HEK293T (cell line): ENCODE measurements around the gene MAS1L.

Experiments
- CTCF ChIA-PET: fragments of 350-600 bp; formaldehyde crosslinking; extraction: SDS; loops from one replicate; lab custom pipeline; 2021; ENCODE audit warnings: antibody characterized with exemption, inconsistent platforms; lab: Yijun Ruan, JAX
- POLR2A ChIA-PET: fragments of 350-600 bp; formaldehyde crosslinking; extraction: SDS; loops from one replicate; lab custom pipeline; 2020; ENCODE audit warnings: antibody characterized with exemption, inconsistent platforms; lab: Yijun Ruan, JAX
- DNase-seq: peaks from one replicate; pipeline ENCODE4 v3.0.0; 2012; ENCODE audit warnings: mixed read lengths; ENCODE audit errors: extremely low spot score
- ARNT ChIP-seq: fragments of 450-650 bp; IDR thresholded peaks from 2 replicates; pipeline ENCODE4 v1.6.1; 2017; ENCODE audit warnings: mild to moderate bottlenecking
- BHLHE40 ChIP-seq: fragments of 450-650 bp; IDR thresholded peaks from 2 replicates; pipeline ENCODE4 v1.6.1; 2016; ENCODE audit warnings: mild to moderate bottlenecking, moderate library complexity, borderline replicate concordance
- CTBP1 ChIP-seq: fragments of 450-650 bp; IDR thresholded peaks from 2 replicates; pipeline ENCODE4 v1.6.1; 2016; ENCODE audit warnings: borderline replicate concordance
- ELF4 ChIP-seq: fragments of 450-650 bp; IDR thresholded peaks from 2 replicates; pipeline ENCODE4 v1.6.1; 2017; ENCODE audit warnings: antibody characterized with exemption
- FOXA1 ChIP-seq: fragments of 450-650 bp; IDR thresholded peaks from 2 replicates; pipeline ENCODE4 v1.6.1; 2016; ENCODE audit warnings: mild to moderate bottlenecking
- FOXK2 ChIP-seq: fragments of 450-650 bp; IDR thresholded peaks from 2 replicates; pipeline ENCODE4 v1.6.1; 2016; ENCODE audit warnings: mild to moderate bottlenecking
- FOXM1 ChIP-seq: fragments of 450-650 bp; IDR thresholded peaks from 2 replicates; pipeline ENCODE4 v1.6.1; 2017; ENCODE audit warnings: mild to moderate bottlenecking, borderline replicate concordance
- HDGF ChIP-seq: fragments of 450-650 bp; IDR thresholded peaks from 2 replicates; pipeline ENCODE4 v1.6.1; 2017; ENCODE audit warnings: antibody characterized with exemption, borderline replicate concordance
- L3MBTL2 ChIP-seq: fragments of 450-650 bp; conservative IDR thresholded peaks from 2 replicates; pipeline ENCODE4 v1.6.1; 2016; ENCODE audit warnings: mild to moderate bottlenecking
- LEF1 ChIP-seq: fragments of 450-650 bp; IDR thresholded peaks from 2 replicates; pipeline ENCODE4 v1.6.1; 2017; ENCODE audit warnings: mild to moderate bottlenecking, borderline replicate concordance
- NFRKB ChIP-seq: fragments of 450-650 bp; IDR thresholded peaks from 2 replicates; pipeline ENCODE4 v1.6.1; 2016; ENCODE audit warnings: mild to moderate bottlenecking, moderate library complexity
- PKNOX1 ChIP-seq: fragments of 450-650 bp; IDR thresholded peaks from 2 replicates; pipeline ENCODE4 v1.6.1; 2016
- SP1 ChIP-seq: fragments of 450-650 bp; IDR thresholded peaks from 2 replicates; pipeline ENCODE4 v1.6.1; 2017
- SUZ12 ChIP-seq: fragments of 450-650 bp; IDR thresholded peaks from 2 replicates; pipeline ENCODE4 v1.6.1; 2016; ENCODE audit warnings: mild to moderate bottlenecking
- TARDBP ChIP-seq: fragments of 450-650 bp; IDR thresholded peaks from 2 replicates; pipeline ENCODE4 v1.6.1; 2016
- ZNF384 ChIP-seq: fragments of 450-650 bp; IDR thresholded peaks from 2 replicates; pipeline ENCODE4 v1.6.1; 2016

MAS1L gene

DNA sequence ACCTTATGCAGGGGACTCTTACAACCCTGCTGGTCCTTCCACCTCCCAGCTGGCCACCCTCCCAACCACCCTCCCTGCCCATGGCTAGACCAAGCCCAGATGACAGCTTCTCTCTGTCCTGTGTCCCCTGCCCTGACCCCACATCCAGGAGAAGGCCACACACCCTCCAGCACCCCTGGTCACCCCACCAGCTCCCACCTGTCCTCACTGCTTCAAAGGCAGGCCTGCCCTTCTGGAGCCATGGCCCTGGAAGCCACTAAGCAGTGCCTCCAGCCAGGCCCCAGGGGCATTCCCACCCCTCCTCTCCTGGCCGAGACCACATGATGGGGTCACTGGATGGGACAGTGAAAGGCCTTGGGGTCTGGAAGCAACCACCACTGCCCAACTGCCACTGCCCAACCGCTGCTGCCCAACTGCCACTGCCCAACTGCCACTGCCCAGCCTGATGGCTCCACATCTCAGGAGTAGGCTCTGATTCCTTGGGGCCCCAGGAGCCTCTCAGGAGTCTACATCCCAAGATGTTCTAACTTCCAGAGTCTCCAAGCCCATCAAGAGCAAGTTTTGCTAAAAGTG is 41.3 kb upstream of the MAS1L start:
- DNase-seq: no peak
- ChIA-PET CTCF (no interaction called here), POLR2A (no interaction called here)
- no peak for TF ChIP-seq ARNT
- no peak for TF ChIP-seq TARDBP
- no peak for TF ChIP-seq LEF1
- no peak for TF ChIP-seq SP1
- TF ChIP-seq FOXA1: no peak
- TF ChIP-seq PKNOX1: no peak
- TF ChIP-seq CTBP1: no peak
- no peak for TF ChIP-seq NFRKB
- TF ChIP-seq SUZ12: no peak
- TF ChIP-seq ZNF384: no peak
- no peak for TF ChIP-seq FOXM1
- no peak for TF ChIP-seq BHLHE40
- no peak for TF ChIP-seq L3MBTL2
- TF ChIP-seq ELF4: no peak
- TF ChIP-seq FOXK2: no peak
- TF ChIP-seq HDGF: no peak

DNA sequence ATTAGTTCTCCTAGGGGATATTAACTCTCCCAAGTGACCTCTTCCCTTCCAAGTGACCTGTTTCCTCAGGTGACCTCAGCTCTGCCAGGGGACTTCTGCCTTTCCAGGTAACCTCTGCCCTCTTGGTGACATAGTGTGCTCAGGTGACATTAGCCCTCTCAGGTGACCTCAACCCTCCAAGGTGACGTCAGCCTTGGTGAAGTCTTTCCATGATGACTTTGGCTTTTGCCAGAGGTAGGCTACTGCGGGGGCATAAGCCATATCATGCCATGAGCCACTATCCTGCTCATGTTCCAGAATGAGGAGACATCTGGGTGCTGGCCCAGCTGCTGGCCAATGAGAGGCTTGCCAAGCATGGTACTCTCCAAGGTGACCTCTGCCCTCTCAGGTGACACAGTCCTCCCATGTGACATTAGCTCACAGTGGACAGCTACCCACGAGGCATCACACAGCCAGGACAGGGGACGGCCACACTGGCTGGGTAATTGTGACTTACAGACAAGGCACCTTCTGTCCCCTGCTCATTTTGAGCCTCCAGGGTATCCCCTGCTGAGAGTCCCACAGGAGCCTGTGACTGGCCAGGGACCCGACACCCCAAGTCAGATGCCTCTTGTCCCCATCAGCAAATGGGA is 40.7 kb upstream of the MAS1L start:
- TF ChIP-seq TARDBP (no peak), HDGF (no peak), CTBP1 (no peak), FOXK2 (no peak), BHLHE40 (no peak), PKNOX1 (no peak), L3MBTL2 (no peak), FOXA1 (no peak), ARNT (no peak), ZNF384 (no peak), FOXM1 (no peak), LEF1 (no peak), NFRKB (no peak), SUZ12 (no peak)
- POLR2A ChIA-PET: no interaction called here
- DNase-seq: no peak
- CTCF ChIA-PET: no interaction called here

- CTCF ChIA-PET: no interaction called here
- DNase-seq: no peak
- POLR2A ChIA-PET: no interaction called here
- no peak for TF ChIP-seq SP1
Measured at GRCh38 chr6:29527564-29527963, 39.8 kb upstream of the MAS1L start.

- no peak for TF ChIP-seq TARDBP
- no peak for TF ChIP-seq LEF1
- TF ChIP-seq SP1: no peak
- TF ChIP-seq SUZ12: no peak
- no peak for DNase-seq
- ChIA-PET CTCF (no interaction called here), POLR2A (no interaction called here)
Measured at GRCh38 chr6:29527126-29527525, 39.4 kb upstream of the MAS1L start.

- no peak for TF ChIP-seq ELF4
- no peak for TF ChIP-seq TARDBP
- no peak for TF ChIP-seq NFRKB
- TF ChIP-seq FOXK2: no peak
- TF ChIP-seq FOXM1: no peak
- CTCF ChIA-PET: no interaction called here
- no peak for DNase-seq
- POLR2A ChIA-PET: no interaction called here
Measured at GRCh38 chr6:29525311-29525639, 37.5 kb upstream of the MAS1L start.

DNA sequence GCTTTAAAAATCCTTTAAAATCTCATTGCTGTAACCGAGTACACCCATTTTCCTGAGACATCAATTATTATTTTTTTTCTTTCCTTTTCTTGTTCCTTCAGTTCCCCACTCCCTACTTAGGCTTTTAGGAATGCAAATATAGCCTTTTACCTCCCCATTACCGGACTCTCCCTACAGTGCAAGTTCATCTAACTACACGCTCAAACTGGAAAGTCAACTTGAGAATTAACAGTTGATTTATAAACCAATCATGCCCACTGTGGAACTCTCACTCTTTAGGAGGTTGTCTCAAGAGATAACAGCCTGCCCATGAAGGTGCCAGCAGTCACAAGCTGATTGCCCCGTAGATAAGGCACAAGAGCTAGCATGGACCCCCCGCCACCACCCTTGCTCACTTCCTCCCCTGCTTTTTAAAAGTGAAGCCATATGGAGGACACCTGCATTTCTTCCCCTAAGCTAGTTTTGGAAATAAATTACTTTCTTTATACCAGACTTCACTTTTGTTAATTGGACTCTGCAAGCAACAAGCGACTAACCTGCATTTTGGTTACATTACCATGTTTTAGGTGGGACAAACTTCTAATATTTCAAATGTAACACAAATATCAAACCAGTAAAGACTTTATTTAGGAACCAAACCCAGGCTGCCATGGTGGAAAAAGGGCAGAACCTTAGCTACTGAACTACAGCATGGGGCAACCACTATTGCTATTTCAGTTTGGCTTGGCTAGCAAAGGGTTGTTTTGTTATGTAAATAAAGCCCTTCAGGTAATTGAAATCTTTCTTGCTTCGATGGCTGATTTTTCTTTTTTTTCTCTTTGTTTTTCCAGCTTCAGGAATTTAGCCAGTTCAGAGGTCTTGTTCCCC is 36.9 kb upstream of the MAS1L start:
- DNase-seq: no peak
- no peak for TF ChIP-seq TARDBP
- TF ChIP-seq CTBP1: no peak
- no peak for TF ChIP-seq HDGF
- no peak for TF ChIP-seq NFRKB
- TF ChIP-seq L3MBTL2: no peak
- TF ChIP-seq BHLHE40: no peak
- TF ChIP-seq FOXA1: no peak
- no peak for TF ChIP-seq ZNF384
- TF ChIP-seq SP1: no peak
- TF ChIP-seq LEF1: no peak
- no peak for TF ChIP-seq ARNT
- TF ChIP-seq ELF4: no peak
- TF ChIP-seq SUZ12: no peak
- no peak for TF ChIP-seq PKNOX1
- POLR2A ChIA-PET: no interaction called here
- CTCF ChIA-PET: no interaction called here
